M059J (cell line): ENCODE data around the gene NUP98. TPM values are rescaled to one million over a fixed set of nuclear protein-coding genes. Genes with fewer than 3 reads are reported as not detected.
A peak's percentile ranks its signal among the peaks of the same experiment; 100 is the strongest.

Source experiments
- DNase-seq: peaks from one replicate; pipeline ENCODE4 v3.0.0-alpha.2; 2012; ENCODE audit warnings: low read depth
- total RNA-seq: library from RNA; depleted of rRNA; stranded (reverse); fragments of >200 nt; shearing (Covaris generic); gene quantifications from 2 replicates; pipeline ENCODE4 v1.2.3, GENCODE V29; 2014

The NUP98 gene
- total RNA-seq, 1 experiment from 2014 or later: 133 TPM

DNA sequence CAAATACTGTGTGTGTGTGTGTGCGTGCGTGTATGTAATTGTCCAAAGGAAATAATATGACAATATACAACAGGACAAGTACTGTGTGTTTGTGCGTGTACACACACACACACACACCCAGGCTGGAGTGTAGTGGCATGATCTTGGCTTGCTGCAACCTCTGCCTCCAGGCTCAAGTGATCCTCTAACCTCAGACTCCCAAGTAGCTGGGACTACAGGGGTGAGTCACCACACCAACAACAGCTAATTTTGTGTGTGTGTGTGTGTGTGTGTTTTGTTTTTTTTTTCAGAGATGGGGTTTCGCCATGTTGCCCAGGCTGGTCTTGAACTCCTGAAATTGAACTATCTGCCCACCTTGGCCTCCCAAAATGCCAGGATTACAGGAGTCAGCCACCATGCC is 61.5 kb downstream of the NUP98 start:
- DNase-seq: peak; percentile 52

DNA sequence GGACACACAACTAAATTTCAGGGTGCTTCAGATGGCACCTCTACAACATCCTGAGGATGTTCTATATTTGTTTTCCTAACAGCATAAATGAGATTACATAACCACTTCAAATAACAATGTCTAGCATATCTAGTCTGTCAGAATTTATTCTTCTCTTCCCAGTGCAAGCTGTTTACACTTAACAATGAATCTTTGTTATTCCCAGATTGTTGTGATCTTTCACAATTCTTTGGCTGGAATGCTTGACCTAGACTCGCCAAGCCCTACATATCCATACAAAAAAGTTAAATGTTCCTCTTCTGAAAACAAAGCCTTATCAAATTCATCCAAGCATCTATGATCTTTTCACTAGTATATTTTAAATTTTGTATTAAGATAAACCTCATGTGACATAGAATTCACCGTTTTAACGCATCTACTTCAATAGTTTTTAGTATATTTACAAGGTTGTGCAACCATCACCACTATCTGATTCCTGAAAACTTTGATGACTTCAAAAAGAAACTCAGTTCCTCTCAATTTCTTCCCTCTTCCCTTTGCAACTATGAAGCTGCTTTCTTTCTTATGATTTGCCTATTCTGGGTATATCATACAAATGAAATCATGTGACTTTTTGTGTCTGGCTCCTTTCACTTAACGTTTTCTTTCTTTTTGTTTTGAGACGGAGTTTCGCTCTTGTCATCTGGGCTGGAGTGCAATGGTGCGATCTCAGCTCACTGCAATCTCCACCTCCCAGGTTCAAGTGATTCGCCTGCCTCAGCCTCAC is 64.5 kb downstream of the NUP98 start:
- no peak for DNase-seq

DNA sequence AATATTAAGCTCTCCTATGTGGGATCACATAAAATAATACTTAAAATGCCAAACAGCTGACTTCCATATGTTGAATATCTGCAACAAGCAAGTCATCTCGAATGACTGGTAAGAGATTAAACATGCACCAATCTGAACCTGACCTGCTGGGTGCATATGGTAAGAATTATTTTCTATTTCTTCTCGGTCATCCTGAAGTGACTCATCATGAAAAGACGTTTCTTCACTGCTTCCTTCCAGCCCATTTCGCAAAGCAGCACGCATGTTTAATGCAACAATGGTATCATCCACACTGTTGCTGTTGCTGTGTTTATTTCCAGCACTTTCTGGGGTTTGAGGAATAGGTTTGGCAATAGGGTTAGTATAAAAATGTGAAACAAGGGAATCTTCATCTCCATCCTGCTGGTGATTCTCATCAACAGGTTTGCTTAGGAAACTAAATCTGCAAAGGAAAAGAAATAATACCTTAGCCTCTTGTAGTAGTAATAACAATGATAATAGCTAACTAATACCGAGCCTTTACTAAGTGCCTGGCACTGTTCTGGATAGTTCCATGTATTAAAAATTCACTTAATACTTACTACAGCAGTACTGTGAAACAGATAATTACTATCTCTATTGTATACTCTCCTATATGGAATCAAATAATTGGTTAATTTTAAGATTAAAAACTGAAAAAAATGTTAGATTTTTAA is 74.2 kb downstream of the NUP98 start:
- DNase-seq: peak; percentile 79

- no peak for DNase-seq
Observed at GRCh38 chr11:3722100-3722499, 75.3 kb downstream of the NUP98 start.

- no peak for DNase-seq
Observed at GRCh38 chr11:3720997-3721396, 76.4 kb downstream of the NUP98 start.

DNA sequence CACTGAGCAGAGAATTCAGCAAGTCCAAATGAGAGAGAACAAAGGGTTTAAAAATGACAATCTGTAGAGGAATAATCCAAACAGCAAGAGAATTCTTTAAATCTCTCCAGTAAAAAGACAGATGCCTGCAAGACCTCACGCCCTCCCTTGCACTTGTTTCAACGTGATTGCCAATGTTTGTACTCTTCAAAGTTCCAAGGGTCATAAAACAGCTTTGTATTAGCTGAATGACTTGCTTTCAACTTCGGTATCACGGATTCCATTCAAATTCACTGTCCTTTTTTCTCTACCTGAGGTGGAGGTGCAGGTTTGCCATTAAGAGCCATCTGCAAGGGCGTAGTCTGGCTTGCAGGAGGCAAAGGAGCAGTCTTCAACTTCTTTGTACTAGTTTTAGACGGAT is 85.1 kb downstream of the NUP98 start:
- no peak for DNase-seq

DNA sequence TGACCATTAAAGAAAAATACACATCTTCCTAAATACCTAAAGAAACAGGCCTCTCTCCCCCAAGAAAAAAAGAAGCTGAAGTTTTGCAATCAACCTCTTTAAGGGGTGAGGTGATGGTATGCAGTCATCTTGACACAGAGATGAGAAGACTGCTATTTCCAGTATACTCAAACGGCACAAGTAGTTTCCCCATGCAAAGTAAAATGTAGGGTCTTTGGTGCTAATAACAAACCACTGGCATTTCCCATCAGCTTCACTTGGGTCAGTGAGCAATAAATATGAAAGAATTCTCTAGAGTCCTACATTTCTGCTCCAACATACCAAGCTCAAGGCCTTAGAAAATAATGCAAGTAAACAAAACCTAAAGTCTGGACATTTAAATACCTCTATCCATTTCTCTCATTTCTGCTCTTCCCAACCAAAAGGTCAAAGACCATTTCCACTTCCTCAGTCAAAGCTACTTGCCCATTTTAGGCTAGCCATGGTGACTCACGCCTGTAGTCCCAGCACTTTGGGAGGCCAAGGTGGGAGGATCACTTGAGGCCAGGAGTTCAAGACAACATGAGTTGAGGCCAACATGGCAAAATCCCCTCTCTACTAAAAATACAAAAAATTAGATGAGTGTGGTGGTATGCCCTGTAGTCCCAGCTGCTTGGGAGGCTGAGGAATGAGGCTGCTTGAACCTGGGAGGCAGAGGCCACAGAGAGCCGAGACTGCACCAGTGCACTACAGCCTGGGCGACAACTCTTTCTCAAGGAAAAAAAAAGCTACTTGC is 86.7 kb downstream of the NUP98 start:
- DNase-seq: peak; percentile 8

DNA sequence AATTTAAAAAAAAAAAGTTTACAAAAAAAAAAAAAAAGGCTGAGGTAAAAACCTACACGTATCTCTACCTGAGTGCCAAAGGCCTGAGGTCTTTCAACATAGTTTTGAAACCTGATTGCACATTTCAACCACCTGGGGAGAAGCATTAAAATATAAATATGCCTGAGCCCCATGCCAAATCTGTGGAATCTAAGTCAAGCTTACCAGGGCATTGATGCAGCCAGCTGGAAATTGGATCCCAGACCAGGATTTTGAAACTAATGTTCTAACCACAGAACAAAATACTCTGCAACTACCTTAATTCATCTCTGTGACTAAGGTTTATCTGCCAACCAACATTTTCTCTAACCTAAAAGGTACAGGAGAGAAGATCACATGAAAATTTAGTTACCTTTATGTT is 87.4 kb downstream of the NUP98 start:
- DNase-seq: no peak

DNA sequence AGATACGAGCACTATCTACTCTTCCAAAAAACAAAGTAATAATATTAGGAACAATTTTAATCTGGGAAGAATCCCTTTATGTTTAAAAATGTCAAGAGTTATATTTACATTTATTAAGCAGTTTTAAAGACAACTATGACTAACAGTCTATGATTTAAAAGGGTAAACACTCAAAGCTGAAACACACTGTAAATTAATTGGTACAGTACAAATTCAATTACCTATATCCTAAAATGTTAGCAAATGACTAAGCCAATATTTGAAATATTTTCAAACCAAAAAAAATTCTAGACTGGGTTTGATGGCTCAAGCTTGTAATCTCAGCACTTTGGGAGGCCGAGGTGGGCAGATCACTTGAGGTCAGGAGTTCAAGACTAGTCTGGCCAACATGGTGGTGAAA is 90.2 kb downstream of the NUP98 start:
- DNase-seq: no peak

DNA sequence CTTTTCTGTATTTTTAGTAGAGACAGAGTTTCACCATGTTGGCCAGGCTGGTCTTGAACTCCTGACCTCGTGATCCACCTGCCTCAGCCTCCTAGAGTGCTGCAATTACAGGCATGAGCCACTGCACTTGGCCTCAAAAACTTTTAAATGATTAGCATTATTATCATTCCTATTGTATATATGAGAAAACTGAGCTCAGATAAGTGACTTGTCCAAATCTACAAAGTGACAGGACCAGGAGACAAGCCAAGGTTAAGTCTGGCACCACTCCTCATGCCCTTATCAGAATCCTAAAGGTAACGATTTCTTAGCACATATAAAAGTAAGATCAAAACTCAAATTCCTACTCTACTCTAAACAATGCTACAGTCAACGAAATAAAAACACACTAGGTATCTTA is 94.0 kb downstream of the NUP98 start:
- no peak for DNase-seq

DNA sequence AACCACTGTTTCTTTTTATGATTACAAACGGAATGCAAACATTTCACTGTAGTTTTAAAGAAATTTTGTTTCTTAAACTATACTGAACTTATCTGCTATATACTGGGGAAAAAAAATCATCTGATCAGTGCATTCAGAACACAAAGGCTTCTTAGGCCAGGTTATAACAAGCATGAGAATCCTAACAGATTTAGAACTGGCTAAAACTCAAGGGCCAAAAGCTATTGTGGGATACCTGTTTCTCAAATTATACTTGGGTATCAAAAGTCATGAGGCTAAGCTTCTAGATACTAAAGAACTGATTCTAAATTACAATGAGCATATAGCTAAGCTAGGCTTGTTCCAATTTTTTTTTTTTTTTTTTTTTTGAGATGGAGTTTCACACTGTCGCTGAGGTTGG is 96.4 kb downstream of the NUP98 start:
- no peak for DNase-seq

DNA sequence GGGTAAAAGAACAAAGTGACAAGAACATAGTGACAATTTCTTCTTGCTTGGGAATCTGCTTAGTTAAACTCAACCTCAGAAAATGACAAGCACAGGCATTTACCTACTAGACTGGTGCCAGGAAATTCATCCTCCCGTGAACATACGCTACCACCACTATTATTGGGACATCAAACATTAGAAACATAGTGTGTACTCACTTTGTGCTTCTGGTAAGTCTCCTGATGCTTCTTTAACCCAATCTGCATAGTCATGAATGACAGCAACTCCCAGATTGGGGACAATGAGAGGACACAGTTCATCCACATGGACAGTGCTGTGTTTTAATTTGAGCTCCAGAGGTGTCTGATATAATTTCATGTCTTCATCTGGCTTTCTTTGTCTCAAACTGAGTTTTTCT is 96.9 kb downstream of the NUP98 start:
- no peak for DNase-seq

- peak; percentile 48 for DNase-seq
Observed at GRCh38 chr11:3686751-3687150, 110.6 kb downstream of the NUP98 start.

DNA sequence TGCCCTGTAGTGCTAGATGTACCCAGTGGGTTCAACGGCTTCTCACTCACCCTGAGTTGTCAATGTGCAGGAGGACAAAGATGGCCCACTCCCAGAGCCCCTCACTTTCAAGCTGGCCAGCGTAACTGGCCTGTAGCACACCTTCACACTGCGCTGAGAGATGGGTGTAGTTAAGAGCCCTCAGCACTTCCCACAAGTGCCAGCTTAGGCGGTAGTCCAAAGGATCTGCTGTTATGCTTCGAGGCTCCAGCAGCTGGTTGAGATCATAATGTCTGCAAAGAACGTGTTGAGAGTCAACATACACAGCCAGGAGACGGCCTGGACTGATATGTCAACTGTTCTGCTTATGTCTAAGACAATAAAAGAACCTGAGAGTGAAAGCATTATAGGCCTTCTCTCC is 111.4 kb downstream of the NUP98 start:
- DNase-seq: no peak

DNA sequence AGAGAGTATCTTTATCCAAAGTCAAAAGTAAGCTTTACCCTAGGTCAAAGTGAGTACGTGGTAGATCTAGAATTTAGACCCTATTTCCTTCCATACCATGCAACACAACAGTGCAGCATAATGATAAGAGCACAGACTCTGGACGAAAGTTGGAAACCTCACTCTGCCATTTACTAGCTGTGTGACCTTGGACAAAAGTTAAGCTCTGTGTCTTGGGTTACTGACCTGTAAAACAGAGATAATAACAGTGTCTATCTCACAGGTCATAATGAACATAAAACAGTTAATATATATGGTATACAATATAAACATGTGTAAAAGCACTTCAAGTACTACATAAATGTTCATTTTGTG is 112.6 kb downstream of the NUP98 start:
- DNase-seq: no peak

GRCh38 chr11:3684129-3684818 is 113.1 kb downstream of the NUP98 start:
- peak; percentile 8 for DNase-seq

- DNase-seq: no peak
Observed at GRCh38 chr11:3683039-3683438, 114.3 kb downstream of the NUP98 start.

DNA sequence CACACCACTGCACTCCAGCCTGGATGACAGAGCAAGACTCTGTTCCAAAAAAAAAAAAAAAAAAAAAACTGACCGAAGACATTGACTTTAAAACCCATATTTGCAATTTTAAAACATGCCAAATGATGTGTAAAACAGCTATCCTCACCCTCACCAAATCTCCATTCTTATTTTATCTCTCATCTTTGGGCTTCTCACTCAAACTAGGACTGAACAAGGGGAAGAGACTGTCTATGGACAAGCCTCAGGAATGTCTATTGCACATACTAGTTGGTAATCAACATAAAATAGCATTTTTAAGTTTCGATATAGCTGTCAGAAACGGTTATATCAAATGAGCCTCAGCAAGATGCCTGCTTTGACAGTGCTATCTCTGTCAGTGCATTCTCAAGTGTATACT is 118.3 kb downstream of the NUP98 start:
- DNase-seq: no peak

- peak; percentile 53 for DNase-seq
Observed at GRCh38 chr11:3675971-3676370, 121.4 kb downstream of the NUP98 start.

GRCh38 chr11:3674189-3674588 is 123.2 kb downstream of the NUP98 start:
- DNase-seq: peak; percentile 86

GRCh38 chr11:3671334-3672254 is 125.8 kb downstream of the NUP98 start, which contains the start of gene CHRNA10:
CHRNA10 (minus strand) TSS chr11:3671384; CDS start chr11:3671312, 72 bp downstream.
- no peak for DNase-seq
